ENCODE results near the gene RTP3. TPM values are rescaled to one million over a fixed set of nuclear protein-coding genes. Genes with fewer than 3 reads are reported as not detected.

The RTP3 gene
- total and polyA plus RNA-seq, 2 of the 8 experiments (the other 6 are each of a cell fraction or from before 2014, with no cell fraction given), result 0.08 TPM; not detected in 1

- peaks cover 0 to 1% of the 10 kb centered on the region in 2 experiments for H4K20me1 ChIP-seq (replicated peaks in 1 of 2; ENCODE audit: control insufficient read depth in 1 of 2, insufficient read depth in 2 of 2, low read length in 2 of 2)
- H2BK120ac ChIP-seq (replicated peaks; ENCODE audit: low read depth, low read length), result no peak overlapping the region
- no peak overlapping the region for H2BK15ac ChIP-seq (ENCODE audit: low read length)
- H3K36me3 ChIP-seq (ENCODE audit: control insufficient read depth in 2 of 4, insufficient read depth in 4 of 4, low read length in 3 of 4), result no peaks in the 10 kb centered on the region
- peaks cover 0 to 6% (median 4%) of the 10 kb centered on the region in 4 experiments; a peak in 4 of 7 replicates for H3K4me1 ChIP-seq (replicated peaks in 1 of 4; ENCODE audit: control insufficient read depth in 3 of 4, insufficient read depth in 4 of 4, low read length in 3 of 4)
- no peak for DNase-seq (ENCODE audit: low read depth in 1 of 2, low spot score in 2 of 2)
- no peak overlapping the region for H2AK5ac ChIP-seq (ENCODE audit: low read depth, low read length)
- H3K79me1 ChIP-seq (ENCODE audit: low read depth, low read length), result no peaks in the 10 kb centered on the region
- no peak overlapping the region for H4K8ac ChIP-seq (ENCODE audit: extremely low read depth, insufficient read depth, low read length)
- no peak overlapping the region for H4K5ac ChIP-seq (ENCODE audit: insufficient read length, low read depth, low read length)
- H3K56ac ChIP-seq (replicated peaks; ENCODE audit: insufficient read length, low read depth, low read length), result no peak overlapping the region
- no peaks in the 10 kb centered on the region for H3K9me3 ChIP-seq (ENCODE audit: insufficient read depth in 2 of 2, low read depth in 1 of 2, low read length in 1 of 2)
- H3K27me3 ChIP-seq (replicated peaks in 1 of 4; ENCODE audit: control insufficient read depth in 3 of 4, extremely low read depth in 1 of 4, insufficient read depth in 3 of 4, low read length in 3 of 4), result peaks cover 7 to 28% (median 24%) of the 10 kb centered on the region in 4 experiments
- no peak for FAIRE-seq
- no peak overlapping the region for H2BK12ac ChIP-seq (ENCODE audit: low read depth, low read length)
- ChIA-PET CTCF (ENCODE audit: partially characterized antibody) (interaction anchor here (1.3 to 7.5 kb wide), 3 partner anchors 17 to 24 kb away, joined by 3 to 38 read pairs (median 15); no protein-coding TSS in a partner anchor), POLR2A (ENCODE audit: partially characterized antibody) (no interaction called here)
- H3K23me2 ChIP-seq (ENCODE audit: low read depth, low read length), result peaks cover 2% of the 10 kb centered on the region
- no peak overlapping the region for H3K4ac ChIP-seq (replicated peaks; ENCODE audit: insufficient read length, low read depth, low read length)
- H3K18ac ChIP-seq (ENCODE audit: extremely low read depth, low read length), result no peak overlapping the region
- no peak overlapping the region for H3K4me2 ChIP-seq (ENCODE audit: insufficient read depth in 1 of 2, low read depth in 2 of 2, low read length in 2 of 2)
- H2BK20ac ChIP-seq (ENCODE audit: low read length), result no peak overlapping the region
- no peak overlapping the region for H3K23ac ChIP-seq (ENCODE audit: insufficient read length)
- no peak overlapping the region for H2BK5ac ChIP-seq (ENCODE audit: low read depth, low read length)
- no peak overlapping the region for H2AFZ ChIP-seq (ENCODE audit: low read length)
- no peak overlapping the region for H3K4me3 ChIP-seq (ENCODE audit: extremely low read depth in 1 of 4, insufficient read depth in 2 of 4, low read depth in 3 of 4, low read length in 4 of 4)
- no peak overlapping the region for H3K14ac ChIP-seq (ENCODE audit: insufficient read length)
- H3K79me2 ChIP-seq (ENCODE audit: control insufficient read depth in 1 of 2, insufficient read depth in 2 of 2, low read length in 2 of 2), result no peaks in the 10 kb centered on the region
- no peak overlapping the region for H3K9ac ChIP-seq (replicated peaks in 1 of 4; ENCODE audit: extremely low read depth in 1 of 4, low read depth in 3 of 4, low read length in 3 of 4)
- 94% methylated on average over 3 of the region's 4 CpGs; no CpG with 5 or more reads in 1 of the 2 experiments for WGBS, 2 experiments (ENCODE audit: extremely low coverage in 1 of 2, insufficient coverage in 1 of 2, insufficient read length in 1 of 2, insufficient replicate concordance in 2 of 2, low coverage in 1 of 2, low lambda C conversion rate in 2 of 2, missing lambda C conversion rate in 1 of 2)
- H4K91ac ChIP-seq (replicated peaks; ENCODE audit: insufficient read length, low read length), result no peak overlapping the region
- no peak overlapping the region for H3K27ac ChIP-seq (ENCODE audit: low read depth, low read length)
- TF ChIP-seq SP2 (IDR thresholded peaks at IDR 0.05; ENCODE audit: low read length) (no peak), SAP30 (IDR thresholded peaks at IDR 0.05; ENCODE audit: insufficient read depth, insufficient replicate concordance, low read length) (no peak), CHD1 (IDR thresholded peaks at IDR 0.05; ENCODE audit: low read depth, low read length) (no peak), POU5F1 (IDR thresholded peaks at IDR 0.05; ENCODE audit: low read depth, low read length) (no peak), RFX5 (IDR thresholded peaks at IDR 0.05; ENCODE audit: borderline replicate concordance, low read depth, low read length) (no peak), TEAD4 (IDR thresholded peaks at IDR 0.05; ENCODE audit: low read depth, low read length) (no peak), TAF1 (IDR thresholded peaks at IDR 0.05; ENCODE audit: low read depth, low read length) (no peak), HDAC6 (IDR thresholded peaks at IDR 0.05; ENCODE audit: low read depth, low read length) (no peak)
These were observed 30.2 kb upstream of the RTP3 start for GRCh38 chr3:46467562-46467961.
